SK-N-SH (cell line): ENCODE results near the gene EFHC1. TPM values are rescaled to one million over a fixed set of nuclear protein-coding genes. Genes with fewer than 3 reads are reported as not detected.

Source experiments
- CTCF ChIA-PET: fragments of 300-600, 350-600 bp; formaldehyde crosslinking; extraction: SDS; loops from one replicate; lab custom pipeline; 2021; lab: Yijun Ruan, JAX
- POLR2A ChIA-PET: fragments of 350-600 bp; sonication (Branson Sonifier 250); formaldehyde crosslinking; extraction: SDS; loops from one replicate; lab custom pipeline; 2020; ENCODE audit warnings: antibody characterized with exemption, inconsistent platforms; lab: Yijun Ruan, JAX
- DNase-seq: peaks from one replicate; pipeline ENCODE4 v3.0.0; 2012
- H2AFZ ChIP-seq: fragments of 200-600 bp; sonication (generic); 2 replicates; pipeline ENCODE4 v1.8.1; 2016; ENCODE audit warnings: antibody characterized with exemption, mild to moderate bottlenecking, low read depth
- H3F3A ChIP-seq: fragments of 200-600 bp; sonication (generic); replicated peaks from 2 replicates; pipeline ENCODE3; 2016; ENCODE audit warnings: antibody characterized with exemption, mild to moderate bottlenecking; ENCODE audit not compliant: insufficient read depth
- H3K27ac ChIP-seq, 2 experiments: fragments of 200-500 bp in 1 of 2; fragments of 200-600 bp in 1 of 2; sonication (Bioruptor generic) in 1 of 2; sonication (generic), shearing (Covaris generic) in 1 of 2; 2 replicates each; pipeline versions ENCODE4 v1.5.1 to v1.6.1; 2014 to 2016; ENCODE audit warnings: low read depth in 2 of 2, inconsistent platforms in 1 of 2, low read length in 1 of 2, mild to moderate bottlenecking in 1 of 2, mixed read lengths in 1 of 2
- H3K27me3 ChIP-seq: fragments of 200-600 bp; sonication (generic), shearing (Covaris generic); 2 replicates; pipeline ENCODE4 v1.6.1; 2016; ENCODE audit warnings: mixed run types; ENCODE audit not compliant: insufficient read depth
- H3K36me3 ChIP-seq, 2 experiments: fragments of 200-500 bp in 1 of 2; fragments of 200-600 bp in 1 of 2; sonication (Bioruptor generic) in 1 of 2; sonication (generic) in 1 of 2; replicated peaks in 1 of 2; 2 replicates each; pipeline versions ENCODE3 to v1.5.1; 2014 to 2016; ENCODE audit warnings: low read length in 1 of 2, mild to moderate bottlenecking in 1 of 2; ENCODE audit not compliant: insufficient read depth in 2 of 2, control insufficient read depth in 1 of 2
- H3K4me1 ChIP-seq, 2 experiments: fragments of 200-500 bp in 1 of 2; fragments of 200-600 bp in 1 of 2; sonication (Bioruptor generic) in 1 of 2; sonication (generic), shearing (Covaris generic) in 1 of 2; 2 replicates each; pipeline versions ENCODE4 v1.5.1 to v1.6.1; 2014 to 2016; ENCODE audit warnings: low read depth in 1 of 2, low read length in 1 of 2, mixed run types in 1 of 2; ENCODE audit not compliant: insufficient read depth in 2 of 2, control insufficient read depth in 1 of 2
- H3K4me2 ChIP-seq: fragments of 200-600 bp; sonication (generic), shearing (Covaris generic); 2 replicates; pipeline ENCODE4 v1.6.1; 2017; ENCODE audit warnings: mixed run types
- H3K4me3 ChIP-seq, 2 experiments: fragments of 200-500 bp in 1 of 2; fragments of 200-600 bp in 1 of 2; sonication (Bioruptor generic) in 1 of 2; sonication (generic), shearing (Covaris generic) in 1 of 2; 2 replicates each; pipeline versions ENCODE4 v1.5.1 to v1.8.1; 2014 to 2016; ENCODE audit warnings: low read depth in 2 of 2, inconsistent platforms in 1 of 2, low read length in 1 of 2, mild to moderate bottlenecking in 1 of 2, mixed read lengths in 1 of 2, moderate library complexity in 1 of 2
- H3K79me2 ChIP-seq: fragments of 200-600 bp; sonication (generic); 2 replicates; pipeline ENCODE4 v1.8.1; 2017; ENCODE audit warnings: mild to moderate bottlenecking; ENCODE audit not compliant: insufficient read depth
- H3K9ac ChIP-seq: fragments of 200-600 bp; sonication (generic); 2 replicates; pipeline ENCODE4 v1.6.1; 2017; ENCODE audit warnings: mixed run types
- H3K9me2 ChIP-seq: fragments of 200-600 bp; sonication (generic); 2 replicates; pipeline ENCODE4 v1.6.1; 2017; ENCODE audit warnings: mixed run types
- H3K9me3 ChIP-seq: fragments of 200-600 bp; sonication (generic); 2 replicates; pipeline ENCODE4 v1.6.1; 2017; ENCODE audit warnings: mixed run types, mild to moderate bottlenecking, moderate library complexity
- H4K20me1 ChIP-seq: fragments of 200-600 bp; sonication (generic); 2 replicates; pipeline ENCODE4 v1.6.1; 2017; ENCODE audit warnings: mild to moderate bottlenecking, mixed run types; ENCODE audit not compliant: insufficient read depth
- CHD2 ChIP-seq: fragments of 150-350 bp; IDR thresholded peaks from 2 replicates; pipeline ENCODE4 v1.6.1; 2018; ENCODE audit warnings: low read length; ENCODE audit not compliant: partially characterized antibody
- FOSL2 ChIP-seq: IDR thresholded peaks from 2 replicates; pipeline ENCODE4 v1.4.0; 2012; ENCODE audit warnings: low read depth, mild to moderate bottlenecking, moderate library complexity, borderline replicate concordance
- FOXM1 ChIP-seq: IDR thresholded peaks from 2 replicates; pipeline ENCODE4 v1.4.0; 2012; ENCODE audit warnings: low read depth, mild to moderate bottlenecking
- GABPA ChIP-seq: IDR thresholded peaks from 2 replicates; pipeline ENCODE4 v1.4.0; 2012; ENCODE audit warnings: low read depth, mild to moderate bottlenecking
- MXI1 ChIP-seq: IDR thresholded peaks from 2 replicates; pipeline ENCODE4 v1.6.1; 2012; ENCODE audit warnings: mild to moderate bottlenecking, low read depth, low read length, improper control_type of control experiment
- POLR2AphosphoS5 ChIP-seq: IDR thresholded peaks from 2 replicates; pipeline ENCODE4 v1.6.1; 2012; ENCODE audit warnings: low read depth, low read length
- RCOR1 ChIP-seq: fragments of 150-350 bp; IDR thresholded peaks from 2 replicates; pipeline ENCODE4 v1.6.1; 2017; ENCODE audit warnings: antibody characterized with exemption, low read length
- SIN3A ChIP-seq: IDR thresholded peaks from 2 replicates; pipeline ENCODE4 v1.6.1; 2012; ENCODE audit warnings: low read depth, mild to moderate bottlenecking, low read length, moderate library complexity, borderline replicate concordance
- WGBS: methylation state at CpG from one replicate; pipeline ENCODE4 v1.1.6; 2017; ENCODE audit warnings: low lambda C conversion rate; 5-methylcytosine and 5-hydroxymethylcytosine counted together
- polyA plus RNA-seq, 3 experiments: library from polyadenylated mRNA; depleted of rRNA; stranded (reverse); fragments of >200 nt; gene quantifications; 2 replicates each; pipeline ENCODE4 v1.2.3, GENCODE V29; 2012
- TF ChIP-seq, protein P1 (sequence below): IDR thresholded peaks from 2 replicates; pipeline ENCODE4; 2012
- TF ChIP-seq, protein P2 (sequence below): IDR thresholded peaks from 2 replicates; pipeline ENCODE4 v1.4.0; 2012; ENCODE audit warnings: low read depth
- TF ChIP-seq, protein P3 (sequence below): fragments of 200-600 bp; sonication (generic); IDR thresholded peaks from 2 replicates; pipeline ENCODE4 v1.6.1; 2017; ENCODE audit warnings: antibody characterized with exemption, mild to moderate bottlenecking, moderate library complexity
- TF ChIP-seq, protein P4 (sequence below): IDR thresholded peaks from 2 replicates; pipeline ENCODE4 v1.4.0; 2012; ENCODE audit warnings: low read depth, borderline replicate concordance
- TF ChIP-seq, protein P5 (sequence below): fragments of 150-350 bp; IDR thresholded peaks from 2 replicates; pipeline ENCODE4 v1.6.1; 2017; ENCODE audit warnings: antibody characterized with exemption, low read length, low read depth, borderline replicate concordance
- TF ChIP-seq, protein P6 (sequence below): fragments of 150-350 bp; IDR thresholded peaks from 2 replicates; pipeline ENCODE4 v1.6.1; 2016; ENCODE audit warnings: mild to moderate bottlenecking, low read depth, low read length

EFHC1 gene
- polyA plus RNA-seq, 1 of the 3 experiments (the other 2 are of a cell fraction): 39.4 TPM

DNA sequence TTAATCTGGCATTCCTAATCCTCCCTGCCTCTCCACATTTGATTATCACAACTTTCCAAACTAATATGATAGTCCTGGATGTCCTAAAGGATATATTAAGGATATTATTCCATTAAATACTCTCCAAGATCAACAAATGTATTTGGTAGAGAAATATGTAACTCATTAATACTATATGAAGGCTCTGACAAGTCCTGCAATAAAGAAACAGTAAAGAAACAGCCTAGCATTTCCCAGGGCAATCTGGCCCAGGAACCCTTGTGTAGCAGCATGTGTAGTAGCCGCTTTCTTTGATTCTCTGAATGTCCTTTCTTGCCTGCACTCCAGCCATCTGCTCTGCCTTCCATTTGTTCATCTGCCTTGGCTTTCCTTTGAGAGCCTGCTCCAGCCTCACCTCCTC is 133.0 kb downstream of the EFHC1 start:
- POLR2A ChIA-PET: interaction anchor here (1.1 kb wide), 1 partner anchor 24 kb away, joined by 3 read pairs; the partner anchor contains the start of gene TRAM2
- H3K9me3 ChIP-seq: no peaks in the 10 kb centered on the region
- H3K9me2 ChIP-seq: no peaks in the 10 kb centered on the region
- WGBS: 100% methylated on average over 1 of the region's 1 CpG
- H2AFZ ChIP-seq: no peak overlapping the region
- TF ChIP-seq, protein P1, sequence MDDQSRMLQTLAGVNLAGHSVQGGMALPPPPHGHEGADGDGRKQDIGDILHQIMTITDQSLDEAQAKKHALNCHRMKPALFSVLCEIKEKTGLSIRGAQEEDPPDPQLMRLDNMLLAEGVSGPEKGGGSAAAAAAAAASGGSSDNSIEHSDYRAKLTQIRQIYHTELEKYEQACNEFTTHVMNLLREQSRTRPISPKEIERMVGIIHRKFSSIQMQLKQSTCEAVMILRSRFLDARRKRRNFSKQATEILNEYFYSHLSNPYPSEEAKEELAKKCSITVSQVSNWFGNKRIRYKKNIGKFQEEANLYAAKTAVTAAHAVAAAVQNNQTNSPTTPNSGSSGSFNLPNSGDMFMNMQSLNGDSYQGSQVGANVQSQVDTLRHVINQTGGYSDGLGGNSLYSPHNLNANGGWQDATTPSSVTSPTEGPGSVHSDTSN: no peak
- no peak for TF ChIP-seq POLR2AphosphoS5
- no peak for TF ChIP-seq GABPA
- TF ChIP-seq SIN3A: no peak
- TF ChIP-seq FOSL2: no peak
- TF ChIP-seq, protein P2, sequence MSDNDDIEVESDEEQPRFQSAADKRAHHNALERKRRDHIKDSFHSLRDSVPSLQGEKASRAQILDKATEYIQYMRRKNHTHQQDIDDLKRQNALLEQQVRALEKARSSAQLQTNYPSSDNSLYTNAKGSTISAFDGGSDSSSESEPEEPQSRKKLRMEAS: no peak
- TF ChIP-seq MXI1: no peak
- no peak overlapping the region for H3K4me3 ChIP-seq
- no peak overlapping the region for H3K9ac ChIP-seq
- peaks cover 51 to 72% of the 10 kb centered on the region in 2 experiments for H3K4me1 ChIP-seq
- peak overlapping the region in 1 of 2 experiments; percentile 82; a peak in 1 of 4 replicates for H3K27ac ChIP-seq
- peaks cover 0 to 2% of the 10 kb centered on the region in 2 experiments for H3K36me3 ChIP-seq
- H3K27me3 ChIP-seq: no peaks in the 10 kb centered on the region
- DNase-seq: no peak
- CTCF ChIA-PET: interaction anchor here (1.2 to 2.9 kb wide), 4 partner anchors 12 to 137 kb away, joined by 3 to 15 read pairs (median 8); no protein-coding TSS in a partner anchor
- H3K4me2 ChIP-seq: no peak overlapping the region
- no peaks in the 10 kb centered on the region for H4K20me1 ChIP-seq
- peaks cover 98% of the 10 kb centered on the region for H3K79me2 ChIP-seq
- H3F3A ChIP-seq: peaks cover 49% of the 10 kb centered on the region

DNA sequence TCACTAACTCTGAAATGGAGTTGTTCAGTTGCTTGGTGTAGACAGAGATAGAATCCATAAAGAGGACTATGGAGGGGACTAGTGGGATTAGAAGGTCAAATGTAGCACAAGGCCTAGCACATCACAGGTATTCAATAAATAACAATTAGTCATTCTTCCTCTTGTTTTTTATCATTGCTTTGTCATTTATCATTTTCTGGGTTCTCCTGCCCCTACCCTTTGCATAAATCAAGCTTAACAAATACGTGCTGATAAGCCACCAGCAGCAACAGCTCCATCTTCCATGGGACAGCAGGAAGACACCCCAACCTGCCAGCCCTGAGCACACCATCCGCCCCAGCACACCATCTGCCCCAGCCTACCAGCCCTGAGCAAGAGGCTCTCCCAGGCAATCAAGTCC is 133.6 kb downstream of the EFHC1 start:
- Histone ChIP-seq H3K27ac (no peak overlapping the region), H3K9ac (no peak overlapping the region), H3F3A (peaks cover 45% of the 10 kb centered on the region), H4K20me1 (peaks cover 3% of the 10 kb centered on the region), H3K4me2 (no peak overlapping the region), H3K36me3 (peaks cover 0 to 2% of the 10 kb centered on the region in 2 experiments), H3K79me2 (peaks cover 98% of the 10 kb centered on the region), H3K27me3 (no peaks in the 10 kb centered on the region), H3K9me2 (no peaks in the 10 kb centered on the region), H3K4me1 (peaks cover 46 to 67% of the 10 kb centered on the region in 2 experiments), H3K4me3 (no peak overlapping the region)
- CTCF ChIA-PET: no interaction called here
- WGBS: 80% methylated on average over 2 of the region's 2 CpGs
- DNase-seq: no peak
- POLR2A ChIA-PET: no interaction called here
- TF ChIP-seq, protein P3, sequence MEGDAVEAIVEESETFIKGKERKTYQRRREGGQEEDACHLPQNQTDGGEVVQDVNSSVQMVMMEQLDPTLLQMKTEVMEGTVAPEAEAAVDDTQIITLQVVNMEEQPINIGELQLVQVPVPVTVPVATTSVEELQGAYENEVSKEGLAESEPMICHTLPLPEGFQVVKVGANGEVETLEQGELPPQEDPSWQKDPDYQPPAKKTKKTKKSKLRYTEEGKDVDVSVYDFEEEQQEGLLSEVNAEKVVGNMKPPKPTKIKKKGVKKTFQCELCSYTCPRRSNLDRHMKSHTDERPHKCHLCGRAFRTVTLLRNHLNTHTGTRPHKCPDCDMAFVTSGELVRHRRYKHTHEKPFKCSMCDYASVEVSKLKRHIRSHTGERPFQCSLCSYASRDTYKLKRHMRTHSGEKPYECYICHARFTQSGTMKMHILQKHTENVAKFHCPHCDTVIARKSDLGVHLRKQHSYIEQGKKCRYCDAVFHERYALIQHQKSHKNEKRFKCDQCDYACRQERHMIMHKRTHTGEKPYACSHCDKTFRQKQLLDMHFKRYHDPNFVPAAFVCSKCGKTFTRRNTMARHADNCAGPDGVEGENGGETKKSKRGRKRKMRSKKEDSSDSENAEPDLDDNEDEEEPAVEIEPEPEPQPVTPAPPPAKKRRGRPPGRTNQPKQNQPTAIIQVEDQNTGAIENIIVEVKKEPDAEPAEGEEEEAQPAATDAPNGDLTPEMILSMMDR: no peak
- TF ChIP-seq RCOR1 (no peak), CHD2 (no peak), FOSL2 (no peak), MXI1 (no peak), FOXM1 (no peak)
- TF ChIP-seq, protein P4, sequence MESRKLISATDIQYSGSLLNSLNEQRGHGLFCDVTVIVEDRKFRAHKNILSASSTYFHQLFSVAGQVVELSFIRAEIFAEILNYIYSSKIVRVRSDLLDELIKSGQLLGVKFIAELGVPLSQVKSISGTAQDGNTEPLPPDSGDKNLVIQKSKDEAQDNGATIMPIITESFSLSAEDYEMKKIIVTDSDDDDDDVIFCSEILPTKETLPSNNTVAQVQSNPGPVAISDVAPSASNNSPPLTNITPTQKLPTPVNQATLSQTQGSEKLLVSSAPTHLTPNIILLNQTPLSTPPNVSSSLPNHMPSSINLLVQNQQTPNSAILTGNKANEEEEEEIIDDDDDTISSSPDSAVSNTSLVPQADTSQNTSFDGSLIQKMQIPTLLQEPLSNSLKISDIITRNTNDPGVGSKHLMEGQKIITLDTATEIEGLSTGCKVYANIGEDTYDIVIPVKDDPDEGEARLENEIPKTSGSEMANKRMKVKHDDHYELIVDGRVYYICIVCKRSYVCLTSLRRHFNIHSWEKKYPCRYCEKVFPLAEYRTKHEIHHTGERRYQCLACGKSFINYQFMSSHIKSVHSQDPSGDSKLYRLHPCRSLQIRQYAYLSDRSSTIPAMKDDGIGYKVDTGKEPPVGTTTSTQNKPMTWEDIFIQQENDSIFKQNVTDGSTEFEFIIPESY: no peak
- TF ChIP-seq, protein P5, sequence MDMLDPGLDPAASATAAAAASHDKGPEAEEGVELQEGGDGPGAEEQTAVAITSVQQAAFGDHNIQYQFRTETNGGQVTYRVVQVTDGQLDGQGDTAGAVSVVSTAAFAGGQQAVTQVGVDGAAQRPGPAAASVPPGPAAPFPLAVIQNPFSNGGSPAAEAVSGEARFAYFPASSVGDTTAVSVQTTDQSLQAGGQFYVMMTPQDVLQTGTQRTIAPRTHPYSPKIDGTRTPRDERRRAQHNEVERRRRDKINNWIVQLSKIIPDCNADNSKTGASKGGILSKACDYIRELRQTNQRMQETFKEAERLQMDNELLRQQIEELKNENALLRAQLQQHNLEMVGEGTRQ: no peak
- TF ChIP-seq, protein P6, sequence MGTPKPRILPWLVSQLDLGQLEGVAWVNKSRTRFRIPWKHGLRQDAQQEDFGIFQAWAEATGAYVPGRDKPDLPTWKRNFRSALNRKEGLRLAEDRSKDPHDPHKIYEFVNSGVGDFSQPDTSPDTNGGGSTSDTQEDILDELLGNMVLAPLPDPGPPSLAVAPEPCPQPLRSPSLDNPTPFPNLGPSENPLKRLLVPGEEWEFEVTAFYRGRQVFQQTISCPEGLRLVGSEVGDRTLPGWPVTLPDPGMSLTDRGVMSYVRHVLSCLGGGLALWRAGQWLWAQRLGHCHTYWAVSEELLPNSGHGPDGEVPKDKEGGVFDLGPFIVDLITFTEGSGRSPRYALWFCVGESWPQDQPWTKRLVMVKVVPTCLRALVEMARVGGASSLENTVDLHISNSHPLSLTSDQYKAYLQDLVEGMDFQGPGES: no peak
- TF ChIP-seq, all 33 proteins: peak for 0
- H2AFZ ChIP-seq: no peak overlapping the region
- H3K9me3 ChIP-seq: no peaks in the 10 kb centered on the region
